ENCODE measurements around the gene THRB.

Gene THRB

GRCh38 chr3:24352893-24353553 is 141.6 kb downstream of the THRB start:
- DNase-seq (ENCODE audit: low read depth, low spot score) = no peak

GRCh38 chr3:24351779-24352469 is 142.7 kb downstream of the THRB start:
- DNase-seq (ENCODE audit: low read depth, low spot score) = no peak

GRCh38 chr3:24349367-24350019 is 145.2 kb downstream of the THRB start:
- DNase-seq (ENCODE audit: low read depth, low spot score) = no peak

- no peak for DNase-seq (ENCODE audit: low read depth, low spot score)
These were observed 146.3 kb downstream of the THRB start for GRCh38 chr3:24348348-24348747.

- DNase-seq (ENCODE audit: low read depth, low spot score) = no peak
These were observed 149.7 kb downstream of the THRB start for GRCh38 chr3:24344784-24345439.

- DNase-seq (ENCODE audit: low read depth, low spot score) = no peak
These were observed 151.4 kb downstream of the THRB start for GRCh38 chr3:24343084-24343783.

GRCh38 chr3:24342275-24342674 is 152.4 kb downstream of the THRB start:
- no peak for DNase-seq (ENCODE audit: low read depth, low spot score)

- no peak for DNase-seq (ENCODE audit: low read depth, low spot score)
These were observed 153.0 kb downstream of the THRB start for GRCh38 chr3:24341668-24342067.

GRCh38 chr3:24340966-24341365 is 153.7 kb downstream of the THRB start:
- DNase-seq (ENCODE audit: low read depth, low spot score) = no peak

- no peak for DNase-seq (ENCODE audit: low read depth, low spot score)
These were observed 154.5 kb downstream of the THRB start for GRCh38 chr3:24340161-24340560.

- no peak for DNase-seq (ENCODE audit: low read depth, low spot score)
These were observed 155.3 kb downstream of the THRB start for GRCh38 chr3:24339266-24339825.

- no peak for DNase-seq (ENCODE audit: low read depth, low spot score)
These were observed 156.1 kb downstream of the THRB start for GRCh38 chr3:24338409-24339130.

- no peak for DNase-seq (ENCODE audit: low read depth, low spot score)
These were observed 158.5 kb downstream of the THRB start for GRCh38 chr3:24336101-24336500.

- DNase-seq (ENCODE audit: low read depth, low spot score) = no peak
These were observed 162.6 kb downstream of the THRB start for GRCh38 chr3:24332092-24332491.

GRCh38 chr3:24323272-24323671 is 171.4 kb downstream of the THRB start:
- no peak for DNase-seq (ENCODE audit: low read depth, low spot score)

- no peak for DNase-seq (ENCODE audit: low read depth, low spot score)
These were observed 174.0 kb downstream of the THRB start for GRCh38 chr3:24320601-24321000.

GRCh38 chr3:24318677-24319287 is 175.9 kb downstream of the THRB start:
- DNase-seq (ENCODE audit: low read depth, low spot score) = no peak

GRCh38 chr3:24316887-24317383 is 177.7 kb downstream of the THRB start:
- DNase-seq (ENCODE audit: low read depth, low spot score) = no peak

- no peak for DNase-seq (ENCODE audit: low read depth, low spot score)
These were observed 178.7 kb downstream of the THRB start for GRCh38 chr3:24315971-24316370.

- DNase-seq (ENCODE audit: low read depth, low spot score) = no peak
These were observed 179.3 kb downstream of the THRB start for GRCh38 chr3:24315356-24315755.
